Parathyroid adenoma (tissue), 2 donors: ENCODE data around the gene RNU1-3.
"Not testable (repeated sequence)": the region's sequence is repeated elsewhere in the genome, so short reads cannot be mapped to it uniquely, and the experiment has no call there.

Source experiments
- H2AFZ ChIP-seq: fragments of 300-600 bp; sonication (generic); one replicate; pipeline ENCODE4 v1.7.0; 2017; ENCODE audit warnings: antibody characterized with exemption, mild to moderate bottlenecking
- H3K27ac ChIP-seq: fragments of 300-600 bp; sonication (generic); one replicate; pipeline ENCODE4 v1.7.0; 2017
- H3K27me3 ChIP-seq: fragments of 300-600 bp; sonication (generic); one replicate; pipeline ENCODE4 v1.7.0; 2017; ENCODE audit warnings: low read length; ENCODE audit not compliant: control insufficient read depth, insufficient read depth
- H3K36me3 ChIP-seq: fragments of 300-600 bp; sonication (generic); one replicate; pipeline ENCODE4 v1.7.0; 2017; ENCODE audit warnings: low read length; ENCODE audit not compliant: control insufficient read depth, insufficient read depth
- H3K4me1 ChIP-seq: fragments of 300-600 bp; sonication (generic); one replicate; pipeline ENCODE4 v1.7.0; 2017; ENCODE audit warnings: control low read depth
- H3K4me2 ChIP-seq: fragments of 300-600 bp; sonication (generic); one replicate; pipeline ENCODE4 v1.7.0; 2017; ENCODE audit warnings: low read length
- H3K4me3 ChIP-seq: fragments of 300-600 bp; sonication (generic); one replicate; pipeline ENCODE4 v1.7.0; 2017; ENCODE audit warnings: low read depth, low read length
- H3K79me2 ChIP-seq: fragments of 300-600 bp; sonication (generic); one replicate; pipeline ENCODE4 v1.7.0; 2017; ENCODE audit warnings: control low read depth
- H3K9ac ChIP-seq: fragments of 300-600 bp; sonication (generic); one replicate; pipeline ENCODE4 v1.7.0; 2017; ENCODE audit warnings: mild to moderate bottlenecking
- H3K9me3 ChIP-seq: fragments of 300-600 bp; sonication (generic); one replicate; pipeline ENCODE4 v1.7.0; 2017; ENCODE audit warnings: low read length; ENCODE audit not compliant: control insufficient read depth
- TF ChIP-seq, protein P1 (sequence below): fragments of 300-600 bp; sonication (generic); IDR thresholded peaks from one replicate; pipeline ENCODE4 v1.7.0; 2017; ENCODE audit warnings: antibody characterized with exemption, mild to moderate bottlenecking
- donor health status: primary hyperparathyroidism.

The RNU1-3 gene

DNA sequence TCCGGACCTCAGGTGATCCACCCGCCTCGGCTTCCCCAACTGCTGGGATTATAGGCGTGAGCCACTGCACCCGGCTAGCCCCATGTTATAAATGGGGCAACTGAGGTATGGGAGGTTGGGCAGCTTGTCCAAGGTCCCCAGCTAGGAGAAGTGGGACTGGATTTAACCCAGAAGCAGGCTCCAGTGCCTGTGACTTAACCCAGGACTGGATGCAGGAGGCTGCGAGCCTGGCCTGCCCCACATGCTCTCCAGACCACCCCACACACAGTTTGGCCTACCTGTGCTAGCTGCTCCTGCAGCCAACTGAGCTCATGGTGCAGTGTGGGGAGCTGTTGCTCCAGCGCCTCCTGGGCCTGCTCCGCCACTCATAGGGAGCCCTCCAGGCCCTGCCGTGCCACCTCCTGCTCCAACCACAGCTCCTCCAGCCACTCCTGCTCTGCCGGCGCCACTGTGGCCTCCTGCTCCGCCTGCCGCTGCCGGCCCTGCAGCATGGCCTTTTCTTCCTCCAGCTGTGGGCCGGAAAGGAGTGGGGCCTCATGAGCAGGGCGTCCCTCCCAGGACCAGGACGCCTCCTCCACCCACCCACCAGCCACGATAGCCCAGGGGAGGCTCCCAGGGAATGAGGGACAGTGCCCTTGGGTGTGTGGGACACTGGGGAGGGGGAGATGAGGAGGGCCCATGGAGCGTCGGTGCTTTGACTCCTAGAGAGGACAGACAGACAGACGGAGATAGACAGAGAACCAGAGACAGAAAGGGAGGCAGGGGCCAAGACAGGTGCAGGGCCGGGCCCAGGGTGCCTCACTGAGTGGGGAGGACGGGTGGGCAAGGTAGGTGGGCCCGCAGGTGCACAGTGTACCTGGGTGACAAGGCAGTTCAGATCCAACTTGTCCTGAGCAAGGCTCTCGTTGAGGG lies 41.0 kb downstream of the RNU1-3 start:
- TF ChIP-seq, protein P1, sequence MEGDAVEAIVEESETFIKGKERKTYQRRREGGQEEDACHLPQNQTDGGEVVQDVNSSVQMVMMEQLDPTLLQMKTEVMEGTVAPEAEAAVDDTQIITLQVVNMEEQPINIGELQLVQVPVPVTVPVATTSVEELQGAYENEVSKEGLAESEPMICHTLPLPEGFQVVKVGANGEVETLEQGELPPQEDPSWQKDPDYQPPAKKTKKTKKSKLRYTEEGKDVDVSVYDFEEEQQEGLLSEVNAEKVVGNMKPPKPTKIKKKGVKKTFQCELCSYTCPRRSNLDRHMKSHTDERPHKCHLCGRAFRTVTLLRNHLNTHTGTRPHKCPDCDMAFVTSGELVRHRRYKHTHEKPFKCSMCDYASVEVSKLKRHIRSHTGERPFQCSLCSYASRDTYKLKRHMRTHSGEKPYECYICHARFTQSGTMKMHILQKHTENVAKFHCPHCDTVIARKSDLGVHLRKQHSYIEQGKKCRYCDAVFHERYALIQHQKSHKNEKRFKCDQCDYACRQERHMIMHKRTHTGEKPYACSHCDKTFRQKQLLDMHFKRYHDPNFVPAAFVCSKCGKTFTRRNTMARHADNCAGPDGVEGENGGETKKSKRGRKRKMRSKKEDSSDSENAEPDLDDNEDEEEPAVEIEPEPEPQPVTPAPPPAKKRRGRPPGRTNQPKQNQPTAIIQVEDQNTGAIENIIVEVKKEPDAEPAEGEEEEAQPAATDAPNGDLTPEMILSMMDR: no peak
- H3K9ac ChIP-seq: no peak overlapping the region
- H3K36me3 ChIP-seq: no peaks in the 10 kb centered on the region
- no peak overlapping the region for H2AFZ ChIP-seq
- no peak overlapping the region for H3K4me2 ChIP-seq
- H3K27ac ChIP-seq: no peak overlapping the region
- H3K27me3 ChIP-seq: no peaks in the 10 kb centered on the region
- H3K4me1 ChIP-seq: no peaks in the 10 kb centered on the region
- no peak overlapping the region for H3K4me3 ChIP-seq
- H3K9me3 ChIP-seq: no peaks in the 10 kb centered on the region
- no peaks in the 10 kb centered on the region for H3K79me2 ChIP-seq

DNA sequence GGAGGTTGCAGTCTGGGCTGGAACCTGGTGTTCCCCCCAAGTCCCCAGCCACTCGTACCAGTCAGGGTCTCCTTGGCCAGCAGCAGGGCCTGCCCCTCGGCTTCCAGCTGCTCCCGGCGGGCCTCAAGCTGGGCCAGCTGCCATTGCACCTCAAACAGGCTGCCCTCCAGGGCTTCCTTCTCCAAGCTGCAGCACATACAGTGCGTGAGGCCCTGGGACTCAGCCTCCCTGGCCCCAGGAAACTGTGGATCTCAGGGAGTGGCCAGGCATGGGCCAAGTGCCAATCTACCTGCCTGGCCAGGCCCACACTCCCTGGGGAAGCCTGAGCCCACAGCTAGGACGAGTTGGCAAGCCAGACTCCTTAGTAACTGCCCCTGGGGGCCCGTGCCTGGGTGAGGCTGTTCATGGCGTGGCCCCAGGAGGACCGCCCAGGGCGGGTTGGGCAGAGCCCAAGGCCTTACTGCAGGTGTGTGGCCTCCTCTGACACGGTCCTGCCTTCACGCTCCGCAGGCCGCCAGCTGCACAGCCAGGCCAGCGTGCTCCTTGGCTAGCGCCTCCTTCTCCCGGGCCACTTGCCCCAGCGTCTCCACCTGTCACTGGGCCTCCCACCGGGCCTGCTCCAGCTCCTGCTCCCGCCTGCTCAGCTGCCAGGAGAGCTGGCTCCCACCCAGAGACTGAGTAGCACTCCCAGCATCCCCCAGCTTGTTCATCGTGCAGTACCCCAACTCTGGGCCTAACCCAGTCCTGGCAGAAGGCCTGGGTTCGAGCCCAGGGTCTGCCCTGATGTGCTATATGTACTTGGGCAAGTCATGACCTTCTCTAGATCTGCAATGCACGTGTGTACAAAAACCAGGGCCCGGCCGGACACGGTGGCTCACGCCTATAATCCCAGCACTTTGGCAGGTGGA lies 42.7 kb downstream of the RNU1-3 start:
- H3K27me3 ChIP-seq, H3K27ac ChIP-seq, H3K9ac ChIP-seq, H3K4me3 ChIP-seq, H3K4me1 ChIP-seq, H3K4me2 ChIP-seq, H2AFZ ChIP-seq, H3K79me2 ChIP-seq, H3K36me3 ChIP-seq, H3K9me3 ChIP-seq: not testable (repeated sequence)

DNA sequence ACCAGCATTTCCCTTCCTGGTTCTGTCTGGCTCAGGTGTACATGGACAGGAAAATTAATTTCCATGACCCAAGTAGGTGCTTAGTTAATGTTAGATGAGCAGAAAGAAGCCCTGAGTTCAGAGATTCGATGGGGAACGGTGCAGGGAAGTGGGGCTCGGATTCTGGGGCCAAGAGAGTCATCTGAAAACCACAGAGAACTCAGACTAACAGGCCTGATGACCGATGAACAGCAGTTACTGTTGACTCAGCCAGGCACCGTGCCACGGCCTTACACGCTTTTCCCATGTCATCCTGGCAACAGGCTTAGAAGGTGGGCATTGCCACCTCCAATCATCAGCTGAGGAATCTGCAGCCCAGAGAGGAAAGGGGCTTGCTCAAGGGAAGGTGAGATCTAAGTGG lies 43.4 kb downstream of the RNU1-3 start:
- not testable (repeated sequence) for H3K9ac ChIP-seq, H3K27ac ChIP-seq, H3K36me3 ChIP-seq, H3K27me3 ChIP-seq, H2AFZ ChIP-seq, H3K9me3 ChIP-seq, H3K4me1 ChIP-seq, H3K4me3 ChIP-seq, H3K4me2 ChIP-seq, H3K79me2 ChIP-seq

DNA sequence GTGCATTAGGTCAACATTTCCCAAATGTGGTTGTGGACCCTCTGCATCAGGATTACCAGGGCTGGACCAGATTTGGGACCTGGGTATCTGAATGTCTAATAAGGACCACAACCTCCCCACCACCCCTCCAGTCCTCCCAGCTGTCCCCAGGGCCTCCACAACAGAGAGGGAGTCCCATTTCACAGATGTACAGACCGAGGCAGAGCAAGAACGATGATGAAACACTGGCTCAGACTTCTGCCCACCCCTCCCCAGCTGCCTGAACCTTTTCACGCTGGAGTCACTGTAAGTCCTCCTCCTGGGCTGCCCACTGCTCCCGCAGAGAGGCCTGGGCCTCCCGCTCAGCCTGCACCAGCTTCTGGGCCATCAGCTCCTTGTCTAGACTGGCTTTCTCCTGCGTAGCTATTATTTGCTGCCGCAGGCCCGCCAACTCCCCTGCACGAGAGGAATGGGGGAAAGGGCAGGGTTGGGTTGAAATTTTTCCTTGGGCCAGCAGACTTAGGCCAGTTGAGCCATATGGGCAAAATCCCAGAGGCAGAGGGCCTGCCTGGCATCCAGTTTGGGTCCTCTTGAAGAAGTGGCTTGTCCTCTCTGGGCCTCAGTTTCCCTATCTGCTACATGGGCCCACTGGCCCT lies 45.0 kb downstream of the RNU1-3 start:
- H2AFZ ChIP-seq, H3K36me3 ChIP-seq, H3K9me3 ChIP-seq, H3K9ac ChIP-seq, H3K4me1 ChIP-seq, H3K4me2 ChIP-seq, H3K27me3 ChIP-seq, H3K4me3 ChIP-seq, H3K27ac ChIP-seq, H3K79me2 ChIP-seq: not testable (repeated sequence)

DNA sequence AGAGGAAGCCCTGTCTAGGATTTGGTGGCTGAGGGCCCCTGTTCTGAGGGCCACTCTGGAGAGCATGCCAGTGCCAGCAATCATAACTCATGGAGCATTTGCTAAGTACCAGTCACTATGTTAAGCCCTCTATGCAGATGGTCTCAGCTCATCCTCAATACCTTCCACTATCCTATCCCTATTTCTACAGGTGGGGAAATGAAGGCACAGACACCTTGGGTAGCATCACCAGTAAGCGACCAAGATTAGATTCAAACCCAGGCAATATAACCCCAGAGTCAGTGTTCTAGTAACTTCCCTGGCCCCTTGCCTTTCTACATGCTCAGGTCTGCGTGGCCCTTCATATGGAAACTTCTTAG lies 45.5 kb downstream of the RNU1-3 start:
- no peak overlapping the region for H3K27ac ChIP-seq
- H3K4me2 ChIP-seq: no peak overlapping the region
- H2AFZ ChIP-seq: no peak overlapping the region
- H3K9me3 ChIP-seq: no peaks in the 10 kb centered on the region
- no peaks in the 10 kb centered on the region for H3K36me3 ChIP-seq
- H3K27me3 ChIP-seq: no peaks in the 10 kb centered on the region
- no peaks in the 10 kb centered on the region for H3K79me2 ChIP-seq
- TF ChIP-seq, protein P1: no peak
- H3K4me1 ChIP-seq: no peaks in the 10 kb centered on the region
- H3K4me3 ChIP-seq: no peak overlapping the region
- no peak overlapping the region for H3K9ac ChIP-seq

DNA sequence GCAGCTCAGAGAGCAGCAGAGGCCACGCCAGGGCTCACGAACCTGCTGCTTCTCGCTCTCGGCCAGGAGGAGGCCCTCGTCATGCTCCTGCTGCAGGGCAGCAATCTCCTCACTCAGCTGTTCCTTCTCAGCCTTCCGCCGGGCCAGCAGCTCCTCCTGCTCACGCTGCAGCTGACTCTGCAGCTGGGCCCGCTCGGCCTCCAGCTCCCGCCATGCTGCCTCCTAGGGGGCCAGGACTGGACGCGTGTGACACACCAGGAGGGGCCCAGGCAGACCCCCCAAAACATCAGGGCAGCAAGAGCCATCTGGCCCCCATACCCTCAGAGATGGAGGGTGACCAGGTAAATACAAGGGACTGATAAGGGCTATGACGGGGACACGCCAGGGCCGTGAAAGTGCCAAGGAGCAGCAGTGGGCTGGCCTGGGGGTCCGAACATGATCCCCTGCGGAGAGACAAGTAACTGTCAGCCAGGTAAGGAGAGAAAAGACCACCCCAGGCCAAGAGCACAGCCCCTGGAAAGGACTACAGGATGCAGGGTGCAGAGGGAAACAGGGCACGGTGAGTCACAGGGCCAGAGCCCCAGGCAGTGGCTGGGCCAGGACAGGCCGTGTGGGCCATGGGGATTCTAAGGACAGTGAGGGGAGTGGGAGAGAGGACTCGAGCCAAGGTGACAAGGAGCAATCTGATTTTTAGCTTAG lies 46.8 kb downstream of the RNU1-3 start:
- H3K9ac ChIP-seq, H2AFZ ChIP-seq, H3K36me3 ChIP-seq, H3K79me2 ChIP-seq, H3K4me1 ChIP-seq, H3K27me3 ChIP-seq, H3K4me3 ChIP-seq, H3K27ac ChIP-seq, H3K4me2 ChIP-seq, H3K9me3 ChIP-seq: not testable (repeated sequence)
